HG03045 (cell line): ENCODE results near the gene KCTD15.

Experiments used
- ATAC-seq: cut with Tn5 transposase; IDR thresholded peaks from one replicate; pipeline ENCODE4 v1.9.1; 2021; ENCODE audit warnings: mild to moderate bottlenecking, moderate library complexity; ENCODE audit not compliant: unreplicated experiment

The KCTD15 gene, protein sequence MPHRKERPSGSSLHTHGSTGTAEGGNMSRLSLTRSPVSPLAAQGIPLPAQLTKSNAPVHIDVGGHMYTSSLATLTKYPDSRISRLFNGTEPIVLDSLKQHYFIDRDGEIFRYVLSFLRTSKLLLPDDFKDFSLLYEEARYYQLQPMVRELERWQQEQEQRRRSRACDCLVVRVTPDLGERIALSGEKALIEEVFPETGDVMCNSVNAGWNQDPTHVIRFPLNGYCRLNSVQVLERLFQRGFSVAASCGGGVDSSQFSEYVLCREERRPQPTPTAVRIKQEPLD

DNA sequence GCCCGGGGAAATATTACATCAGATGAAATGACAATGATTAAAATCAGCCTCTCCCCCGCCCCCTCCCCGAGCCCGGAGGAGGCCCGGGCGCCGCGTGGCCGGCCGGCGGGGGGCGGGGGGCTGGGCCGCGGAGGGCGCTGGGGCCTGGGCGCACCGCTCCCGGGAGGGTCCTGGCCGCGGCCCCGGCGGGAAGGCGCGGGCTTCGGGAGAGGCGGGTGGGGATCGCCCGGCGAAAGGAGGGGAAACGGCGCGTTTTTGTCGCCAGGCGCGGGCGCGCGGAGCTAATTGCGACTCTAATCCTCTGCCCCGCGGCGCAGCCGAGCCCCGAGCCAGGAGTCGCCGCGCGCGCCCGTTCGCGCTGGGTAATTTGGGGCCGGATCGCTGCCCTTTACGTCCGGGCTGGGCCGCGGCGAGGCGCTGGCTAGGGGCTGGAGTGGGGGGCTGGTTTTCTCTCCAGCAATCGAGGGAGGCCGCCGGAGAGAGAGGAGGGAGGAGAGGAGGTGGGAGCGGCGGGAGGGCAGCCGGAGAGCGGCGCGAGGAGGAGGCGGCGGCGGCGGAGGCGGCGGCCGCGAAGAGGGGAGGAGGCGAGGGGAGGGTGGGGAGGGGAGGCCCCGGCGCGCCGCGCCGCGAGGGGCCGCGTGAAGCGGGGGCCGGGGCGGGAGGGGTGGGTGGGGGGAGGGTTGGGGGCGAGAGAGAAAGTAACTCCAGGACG is at the start of gene KCTD15:
KCTD15 (plus strand) TSS at position 707 of the 712 bp plus-strand sequence. CDS start 3,585 bp downstream, outside the sequence.
- no peak for ATAC-seq

- no peak for ATAC-seq
These were observed 49.4 kb upstream of the KCTD15 start for GRCh38 chr19:33747273-33747672.

GRCh38 chr19:33748231-33748630 is 48.4 kb upstream of the KCTD15 start:
- no peak for ATAC-seq

DNA sequence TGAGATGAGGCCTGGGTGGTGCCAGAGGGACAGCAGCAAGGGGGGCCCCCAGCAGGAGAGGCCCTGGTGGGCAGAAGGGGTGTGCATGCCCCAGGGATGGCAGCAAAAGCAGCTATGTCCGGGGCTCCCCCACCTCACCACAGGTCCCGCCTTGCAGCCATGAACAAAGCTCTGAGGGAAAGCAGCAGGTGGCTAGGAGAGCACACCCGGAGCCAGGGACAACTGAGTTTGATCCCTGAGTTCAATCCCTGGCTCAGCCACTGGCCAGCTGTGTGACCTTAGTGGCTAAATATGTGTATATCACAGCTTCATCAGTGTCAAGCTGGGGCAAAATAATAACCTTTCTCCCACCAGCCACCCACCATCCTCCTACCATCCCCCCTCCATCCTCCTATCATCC is 47.7 kb upstream of the KCTD15 start:
- ATAC-seq = no peak

DNA sequence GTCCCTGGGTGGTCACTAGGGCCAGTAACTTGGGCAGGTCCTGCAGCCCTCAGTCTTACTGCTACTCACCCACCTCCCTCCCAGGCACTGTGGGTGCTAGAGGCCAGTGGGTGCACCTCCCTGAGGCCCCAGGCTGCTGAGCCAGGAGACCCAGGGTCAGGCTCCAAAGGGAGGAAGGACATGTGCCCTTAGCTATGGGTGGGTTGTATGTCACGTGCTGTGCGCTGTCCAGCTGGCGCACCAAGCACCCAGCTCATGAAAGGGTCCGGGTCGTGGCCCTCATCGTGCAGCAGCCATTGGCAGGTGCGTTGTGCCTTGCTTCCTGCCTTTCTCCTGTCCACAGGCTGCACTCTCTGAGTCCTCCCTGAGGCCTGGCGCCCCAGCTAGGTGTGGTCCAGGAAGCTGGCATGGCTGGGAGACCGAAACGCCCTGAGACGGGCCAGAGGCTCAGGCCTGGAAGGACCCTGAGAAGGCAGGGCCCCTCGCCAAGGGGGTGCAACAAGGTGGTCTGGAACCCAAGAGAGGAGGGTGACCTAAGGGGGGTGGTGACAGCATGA is 47.0 kb upstream of the KCTD15 start:
- ATAC-seq = no peak

DNA sequence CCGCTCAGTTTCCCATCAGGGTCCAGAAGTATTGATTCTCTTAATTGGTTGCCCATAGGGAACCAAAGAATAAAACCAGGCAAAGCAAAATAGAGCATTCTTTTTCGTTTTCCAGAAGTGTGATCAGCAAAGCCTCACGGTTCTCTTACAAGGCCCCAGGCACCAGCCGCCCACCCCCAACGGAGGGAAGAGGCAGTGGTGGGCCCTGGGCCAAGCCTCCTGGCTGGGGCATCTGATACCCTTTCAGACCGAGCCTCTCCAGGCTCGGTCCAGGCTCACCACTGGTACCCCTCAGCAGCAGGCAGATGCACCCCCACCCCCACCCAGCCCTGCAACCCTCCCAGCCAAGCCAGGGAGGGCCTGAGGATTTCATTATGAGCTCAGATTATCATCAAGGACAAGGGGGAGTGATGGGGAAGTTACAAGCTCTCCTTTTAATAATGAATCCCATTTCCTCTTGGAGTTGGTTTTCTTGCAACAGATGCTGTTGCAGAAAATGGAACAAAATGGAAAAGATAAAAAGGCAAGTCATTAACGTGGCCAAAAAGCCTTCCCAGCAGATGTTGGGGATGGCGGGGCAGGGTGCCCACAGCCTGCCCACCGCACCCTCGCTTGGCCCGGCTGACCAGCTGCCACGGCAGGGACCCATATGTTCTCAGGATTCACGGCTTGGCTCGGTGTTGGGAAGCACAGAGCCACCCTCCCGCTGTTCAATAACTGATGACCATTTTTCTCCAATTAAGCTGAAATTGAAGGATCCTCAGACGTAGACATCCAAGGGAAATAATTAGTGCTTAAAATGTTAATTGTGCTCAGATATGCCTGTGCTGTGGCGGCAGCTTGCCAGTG is 45.9 kb upstream of the KCTD15 start:
- ATAC-seq = no peak

GRCh38 chr19:33751436-33751770 is 45.3 kb upstream of the KCTD15 start:
- no peak for ATAC-seq

GRCh38 chr19:33752018-33752800 is 44.5 kb upstream of the KCTD15 start:
- ATAC-seq = no peak

DNA sequence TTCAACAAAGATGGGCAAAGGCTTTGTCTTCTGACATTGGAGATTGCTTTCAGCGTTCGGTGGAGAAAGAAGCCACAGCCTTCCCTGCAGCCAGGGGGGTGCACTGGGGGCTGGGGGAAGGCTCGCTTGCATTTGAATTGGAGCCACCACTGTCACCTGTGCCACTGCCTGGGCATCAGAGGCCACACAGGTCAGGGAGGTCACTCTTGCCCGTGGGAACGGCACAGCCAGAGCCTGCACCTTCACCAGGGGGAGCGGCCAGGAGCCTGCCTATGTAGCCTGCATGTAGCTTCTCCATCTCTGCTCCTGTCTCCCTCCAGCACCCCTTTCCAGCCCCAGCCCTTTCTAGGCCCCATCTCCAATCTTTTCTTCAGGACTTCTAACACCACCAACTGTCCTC is 43.7 kb upstream of the KCTD15 start:
- no peak for ATAC-seq

- ATAC-seq = no peak
These were observed 42.3 kb upstream of the KCTD15 start for GRCh38 chr19:33754361-33754760.

GRCh38 chr19:33755099-33756035 is 41.3 kb upstream of the KCTD15 start:
- no peak for ATAC-seq

GRCh38 chr19:33756177-33756576 is 40.5 kb upstream of the KCTD15 start:
- ATAC-seq = no peak

GRCh38 chr19:33758541-33759013 is 38.1 kb upstream of the KCTD15 start:
- ATAC-seq = no peak

GRCh38 chr19:33759356-33759755 is 37.3 kb upstream of the KCTD15 start:
- no peak for ATAC-seq

DNA sequence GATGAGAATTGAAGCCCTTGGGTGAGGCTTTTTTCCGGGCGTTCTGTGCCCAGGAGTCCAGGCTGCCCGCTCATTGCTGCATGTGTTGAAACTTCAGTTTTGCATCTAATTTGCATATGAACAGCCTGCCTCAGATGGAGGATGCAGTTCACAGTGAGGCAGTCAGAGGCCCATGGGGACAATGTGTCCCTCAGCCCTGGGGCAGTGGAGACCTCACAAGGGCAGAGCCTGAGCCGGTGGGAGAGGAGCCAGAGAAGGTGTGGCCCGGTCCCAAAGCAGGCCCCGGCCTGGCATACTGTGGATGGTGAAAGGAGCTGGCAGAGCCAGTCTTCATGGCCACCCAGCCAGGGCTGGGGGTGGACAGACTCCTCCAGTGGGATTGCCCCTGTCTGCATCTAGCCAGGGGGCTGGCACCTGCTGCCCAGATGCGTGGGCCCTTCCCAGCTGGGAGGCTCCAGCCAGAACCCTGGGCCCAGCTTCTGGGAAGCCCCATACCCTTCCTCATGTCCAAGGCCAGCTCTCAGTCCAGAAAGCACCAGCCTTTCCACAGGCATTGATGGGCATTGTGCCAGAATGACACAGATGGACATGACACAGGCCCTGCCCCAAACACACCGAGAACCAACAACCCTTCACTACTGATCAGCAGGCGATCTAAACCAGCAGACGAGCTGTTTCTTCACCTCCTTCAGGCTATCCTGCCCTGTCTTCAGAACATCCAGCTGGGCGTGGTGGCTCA is 32.9 kb upstream of the KCTD15 start:
- no peak for ATAC-seq

DNA sequence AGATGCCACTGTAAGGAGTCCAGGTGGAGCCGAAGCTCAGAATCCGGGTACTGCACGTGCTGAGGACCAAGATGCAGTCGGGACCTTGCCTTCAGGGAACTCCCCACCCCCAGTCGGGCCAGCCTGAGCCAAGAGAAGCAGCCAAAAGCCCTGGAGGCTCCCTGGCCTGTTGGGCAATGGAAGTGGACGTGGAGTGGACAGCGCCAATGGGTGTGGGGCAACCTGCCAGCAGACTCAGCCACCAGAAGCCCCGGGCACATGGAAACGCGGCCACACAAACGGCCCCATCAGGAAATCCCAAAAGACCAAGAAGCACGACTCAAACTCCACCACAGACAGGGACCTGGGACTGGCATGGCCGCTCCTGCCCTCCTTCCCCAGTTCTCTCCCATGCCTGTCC is 30.0 kb upstream of the KCTD15 start:
- ATAC-seq = no peak

DNA sequence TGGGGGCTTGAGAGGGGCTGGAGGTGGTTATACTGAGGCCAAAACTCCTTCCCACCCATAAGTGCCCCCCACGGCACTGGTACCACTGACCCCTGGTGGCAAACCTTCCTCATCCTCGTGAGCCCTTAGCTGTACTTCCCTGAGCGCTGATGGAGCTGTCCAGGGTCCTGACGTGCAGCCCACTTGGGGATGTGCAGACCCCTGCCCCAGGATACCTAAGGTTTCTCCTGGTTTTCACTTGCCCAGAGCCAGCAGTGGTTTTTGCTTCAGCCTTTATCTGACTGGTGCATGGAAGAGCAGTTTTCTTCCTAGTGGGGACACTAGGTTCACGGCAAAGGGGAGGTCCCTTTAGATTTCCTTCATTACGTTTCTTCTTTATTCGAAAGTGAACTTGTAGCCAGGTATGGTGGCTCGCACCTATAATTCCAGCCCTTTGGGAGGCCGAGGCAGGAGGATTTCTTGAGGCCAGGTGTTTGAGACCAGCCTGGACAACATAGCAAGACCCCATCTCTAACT is 28.7 kb upstream of the KCTD15 start:
- ATAC-seq = no peak

DNA sequence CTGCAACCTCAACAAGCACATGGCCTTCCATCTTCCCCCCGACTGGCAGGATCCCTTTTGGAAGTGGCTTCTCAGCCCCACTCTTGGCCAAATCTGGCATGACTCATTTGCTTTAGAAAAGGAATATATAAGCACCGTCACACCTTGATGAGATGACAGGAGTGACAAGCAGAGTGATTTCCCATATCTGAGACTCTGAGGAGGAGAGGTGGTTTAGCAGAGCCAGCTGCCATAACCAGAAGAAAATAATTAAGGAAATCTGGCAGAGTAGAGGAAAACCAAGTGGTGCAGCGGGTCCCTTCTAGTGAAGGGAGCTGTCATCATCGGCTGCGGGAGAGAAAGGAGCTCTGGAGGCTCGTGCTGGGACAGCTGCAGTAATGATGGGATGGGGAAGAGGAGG is 27.5 kb upstream of the KCTD15 start:
- no peak for ATAC-seq

- no peak for ATAC-seq
These were observed 26.6 kb upstream of the KCTD15 start for GRCh38 chr19:33770107-33770506.
